Stimulated activated CD4-positive, alpha-beta T cell treated with anti-CD3 and anti-CD28 coated beads, Interleukin-1b, Interleukin-23, amount 100 ng/mL, for 4 hours (primary cell): Measurements from ENCODE around the gene AGFG1.

Source experiments
- DNase-seq, 2 donors: peaks; one replicate each; pipeline ENCODE4 v3.0.0-alpha.2; 2020; ENCODE audit warnings: low read depth in 2 of 2

AGFG1 gene

GRCh38 chr2:227608561-227609338 lies 136.8 kb downstream of the AGFG1 start:
- no peak for DNase-seq

DNA sequence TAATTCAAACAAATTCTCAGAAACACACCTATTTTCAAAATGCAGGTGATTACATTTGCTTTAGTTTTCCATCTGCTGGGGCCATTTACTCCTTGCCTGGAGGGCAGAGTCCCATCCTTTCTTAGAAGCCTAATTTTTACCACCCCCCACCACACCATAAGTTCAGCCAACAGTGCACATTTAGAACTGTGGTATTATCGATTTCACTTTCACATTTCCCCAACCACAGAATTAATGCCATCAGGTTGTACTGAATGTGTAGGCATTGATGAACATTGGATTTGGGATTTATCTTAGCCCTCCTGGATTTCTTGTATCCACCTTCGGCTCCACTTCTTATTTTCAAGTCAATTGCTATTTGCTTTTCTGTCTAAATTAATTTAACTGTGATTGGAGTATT lies 138.2 kb downstream of the AGFG1 start:
- no peak for DNase-seq
